ENCODE measurements around the gene SLC35F3.

DNA sequence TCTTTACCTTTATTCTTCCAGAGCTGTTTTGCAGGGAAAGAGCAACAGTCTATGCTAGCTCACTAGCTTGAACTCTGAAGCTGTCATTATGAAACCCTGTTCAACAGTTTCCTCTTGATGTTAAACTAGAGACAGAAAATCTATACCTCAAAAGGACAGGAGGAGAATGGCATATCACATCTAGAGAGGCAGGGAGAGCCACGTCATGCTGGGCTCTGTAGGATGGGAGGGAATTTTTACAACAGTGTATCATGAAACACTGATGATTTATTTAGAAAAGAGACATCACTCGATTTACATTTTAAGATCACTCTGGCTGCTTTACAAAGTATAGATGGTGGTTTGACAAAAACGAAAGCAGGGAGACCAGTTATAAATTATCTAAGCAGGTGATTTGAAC, 243.9 kb downstream of the SLC35F3 start:
- no peak for TF ChIP-seq CTCF (IDR thresholded peaks at IDR 0.05)
- TF ChIP-seq POLR2A (IDR thresholded peaks at IDR 0.05), result no peak
- TF ChIP-seq POLR2AphosphoS5 (IDR thresholded peaks at IDR 0.05), result no peak
